Activated CD8-positive, alpha-beta T cell treated with anti-CD3 and anti-CD28 coated beads, Interleukin-2, amount 10 ng/mL, durations not matched to agents 7 days and 5 days (primary cell): Measurements from ENCODE around the gene SAA1. TPM values are rescaled to one million over a fixed set of nuclear protein-coding genes. Genes with fewer than 3 reads are reported as not detected.

Experiments used
- ATAC-seq: fragments of 150-1000 bp; cut with Tn5 transposase; one replicate; pipeline ENCODE4 v1.10.0; 2021; ENCODE audit warnings: moderate library complexity
- CTCF ChIA-PET: fragments of 350-600 bp; sonication (Branson Sonifier 250); formaldehyde crosslinking; loops from one replicate; lab custom pipeline; 2021; ENCODE audit warnings: antibody characterized with exemption; lab: Charles Lee
- POLR2A ChIA-PET: fragments of 350-600 bp; sonication (Branson Sonifier 250); formaldehyde crosslinking; loops from one replicate; lab custom pipeline; 2021; ENCODE audit warnings: antibody characterized with exemption; lab: Charles Lee
- DNase-seq: peaks from one replicate; pipeline ENCODE4 v3.0.0-alpha.2; 2020
- H3K27ac Mint-ChIP-seq: one replicate; pipeline ENCODE4 v1.8.0; 2021; ENCODE audit warnings: mild to moderate bottlenecking, mixed read lengths
- H3K27me3 Mint-ChIP-seq: one replicate; pipeline ENCODE4 v1.8.0; 2021; ENCODE audit warnings: low read depth, mixed read lengths
- H3K36me3 Mint-ChIP-seq: one replicate; pipeline ENCODE4 v1.8.0; 2021; ENCODE audit warnings: low read depth, mixed read lengths
- H3K4me1 Mint-ChIP-seq: one replicate; pipeline ENCODE4 v1.8.0; 2021; ENCODE audit warnings: low read depth, mixed read lengths
- H3K4me3 Mint-ChIP-seq: one replicate; pipeline ENCODE4 v1.8.0; 2021; ENCODE audit warnings: mild to moderate bottlenecking, mixed read lengths
- H3K9me3 Mint-ChIP-seq: one replicate; pipeline ENCODE4 v1.8.0; 2022; ENCODE audit warnings: mixed read lengths; ENCODE audit not compliant: insufficient read depth
- total RNA-seq, 2 experiments: library from RNA; stranded (reverse); gene quantifications; one replicate each; pipeline ENCODE4 v1.2.3, GENCODE V29; 2021

The SAA1 gene
- not detected for total RNA-seq

GRCh38 chr11:18265949-18266348 lies at the start of gene SAA1:
TSS of gene SAA1 (plus strand) at chr11:18266264. CDS start at chr11:18266888, 624 bp downstream.
- ATAC-seq (no peak), DNase-seq (no peak)
- Mint-ChIP-seq H3K4me3 (no peak within 1 kb of the TSS), H3K36me3 (no peaks in the 10 kb centered on the region), H3K27ac (no peak within 1 kb of the TSS), H3K27me3 (peaks cover 3% of the 10 kb centered on the region), H3K9me3 (no peaks in the 10 kb centered on the region), H3K4me1 (peaks cover 24% of the 10 kb centered on the region)
- ChIA-PET POLR2A (interaction anchor here (0.9 kb wide), 1 partner anchor 128 kb away, joined by 3 read pairs; the partner anchor contains the start of gene LDHA), CTCF (interaction anchor here (0.9 kb wide), 1 partner anchor 42 kb away, joined by 3 read pairs; no protein-coding TSS in a partner anchor)

GRCh38 chr11:18221274-18221876 lies 44.7 kb upstream of the SAA1 start:
- ChIA-PET CTCF (no interaction called here), POLR2A (no interaction called here)
- DNase-seq (no peak), ATAC-seq (no peak)
- no peak overlapping the region for H3K4me3 Mint-ChIP-seq
- peaks cover 34% of the 10 kb centered on the region for H3K27me3 Mint-ChIP-seq
- H3K9me3 Mint-ChIP-seq, result no peaks in the 10 kb centered on the region
- no peak overlapping the region for H3K27ac Mint-ChIP-seq
- no peaks in the 10 kb centered on the region for H3K36me3 Mint-ChIP-seq
- no peaks in the 10 kb centered on the region for H3K4me1 Mint-ChIP-seq

GRCh38 chr11:18222814-18223421 lies 43.1 kb upstream of the SAA1 start:
- Mint-ChIP-seq H3K9me3 (no peaks in the 10 kb centered on the region), H3K27ac (no peak overlapping the region), H3K4me3 (no peak overlapping the region), H3K36me3 (no peaks in the 10 kb centered on the region), H3K4me1 (no peaks in the 10 kb centered on the region), H3K27me3 (peaks cover 26% of the 10 kb centered on the region)
- DNase-seq, result no peak
- ChIA-PET POLR2A (no interaction called here), CTCF (no interaction called here)
- no peak for ATAC-seq

DNA sequence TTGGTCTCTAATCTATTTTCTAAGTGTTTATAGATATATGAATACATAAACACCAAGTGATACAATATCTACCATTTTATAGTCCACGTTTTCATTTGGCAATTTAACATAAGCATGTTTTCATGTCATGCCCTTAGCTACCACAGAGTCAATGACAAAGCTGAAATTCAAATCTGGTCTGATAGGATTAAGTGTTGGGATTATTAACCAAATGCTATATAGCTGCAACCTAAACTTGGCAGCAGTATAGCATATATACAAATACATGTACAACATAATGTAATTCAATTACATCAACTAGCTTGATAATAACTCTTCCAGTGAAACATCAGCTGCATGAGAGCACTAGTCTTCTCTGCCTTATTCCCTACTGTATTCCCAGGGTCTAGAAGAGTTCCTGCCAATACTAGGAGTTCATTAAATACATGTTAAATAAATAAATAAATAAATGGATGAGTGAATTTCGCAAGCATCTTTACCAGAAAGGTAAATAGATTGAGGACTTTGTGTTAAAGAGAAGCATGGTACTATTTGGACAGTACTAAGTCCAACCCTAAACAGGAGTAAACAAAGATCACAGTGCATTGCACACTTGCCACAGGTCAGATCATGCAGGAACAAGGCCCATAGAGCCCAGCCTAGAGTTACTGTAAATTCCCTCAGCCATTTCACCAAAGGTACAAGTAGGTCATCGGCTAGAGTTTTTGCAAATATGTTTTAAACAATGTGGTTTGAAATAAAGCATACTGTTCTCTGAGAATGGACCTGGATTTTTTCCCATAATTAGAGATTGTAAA lies 42.3 kb upstream of the SAA1 start:
- H3K4me3 Mint-ChIP-seq, result no peak overlapping the region
- H3K4me1 Mint-ChIP-seq, result no peaks in the 10 kb centered on the region
- peaks cover 24% of the 10 kb centered on the region for H3K27me3 Mint-ChIP-seq
- ATAC-seq (no peak), DNase-seq (no peak)
- no peaks in the 10 kb centered on the region for H3K9me3 Mint-ChIP-seq
- CTCF ChIA-PET, result interaction anchor here (0.9 kb wide), 1 partner anchor 42 kb away, joined by 3 read pairs; no protein-coding TSS in a partner anchor
- H3K36me3 Mint-ChIP-seq, result no peaks in the 10 kb centered on the region
- POLR2A ChIA-PET, result interaction anchor here (1.2 kb wide), 1 partner anchor 51 kb away, joined by 5 read pairs; no protein-coding TSS in a partner anchor
- no peak overlapping the region for H3K27ac Mint-ChIP-seq

DNA sequence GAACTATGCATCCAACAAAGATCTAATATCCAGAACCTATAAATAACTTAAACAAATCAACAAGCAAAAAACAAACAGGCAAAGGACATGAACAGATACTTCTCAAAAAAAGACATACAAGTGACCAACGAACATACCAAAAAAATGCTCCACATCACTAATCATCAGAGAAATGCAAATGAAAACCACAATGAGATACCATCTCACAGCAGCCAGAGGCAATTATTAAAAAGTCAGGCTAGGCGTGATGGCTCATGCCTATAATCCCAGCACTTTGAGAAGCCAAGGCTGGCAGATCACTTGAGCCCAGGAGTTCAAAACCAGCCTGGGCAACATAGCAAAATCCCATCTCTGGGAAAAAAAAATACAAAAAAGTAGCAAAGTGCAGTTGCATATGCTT lies 40.2 kb upstream of the SAA1 start:
- Mint-ChIP-seq H3K36me3 (no peaks in the 10 kb centered on the region), H3K27ac (no peak overlapping the region), H3K27me3 (peaks cover 14% of the 10 kb centered on the region), H3K4me1 (no peaks in the 10 kb centered on the region), H3K4me3 (no peak overlapping the region), H3K9me3 (no peaks in the 10 kb centered on the region)
- ChIA-PET CTCF (interaction anchor here (1.0 to 1.4 kb wide), 2 partner anchors 9 to 18 kb away, joined by 3 to 4 read pairs; no protein-coding TSS in a partner anchor), POLR2A (no interaction called here)
- DNase-seq (no peak), ATAC-seq (no peak)

DNA sequence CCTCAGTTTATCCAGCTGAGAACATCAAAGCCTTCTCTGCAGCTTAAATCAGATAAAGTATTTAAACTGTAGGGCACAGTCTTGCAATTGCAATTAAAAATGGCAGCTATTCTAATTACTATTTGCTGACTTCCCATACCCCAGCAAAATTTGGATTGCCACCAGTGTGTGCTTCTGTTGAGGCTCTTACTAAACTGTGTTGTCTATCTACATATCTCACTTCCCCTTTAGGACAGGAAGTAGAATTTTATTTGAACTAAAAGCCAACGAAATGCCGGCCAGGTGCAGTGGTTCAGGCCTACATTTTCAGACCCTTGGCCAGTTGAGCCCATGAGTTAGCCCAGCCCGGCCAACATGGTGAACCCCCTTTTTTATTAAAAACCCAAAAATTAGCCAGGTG lies 36.6 kb upstream of the SAA1 start:
- no peak for ATAC-seq
- Mint-ChIP-seq H3K27me3 (peaks cover 19% of the 10 kb centered on the region), H3K36me3 (no peaks in the 10 kb centered on the region), H3K27ac (no peak overlapping the region), H3K9me3 (no peaks in the 10 kb centered on the region), H3K4me1 (no peaks in the 10 kb centered on the region), H3K4me3 (no peak overlapping the region)
- CTCF ChIA-PET, result interaction anchor here (1.0 kb wide), 1 partner anchor 114 kb away, joined by 3 read pairs; no protein-coding TSS in a partner anchor
- DNase-seq, result no peak
- POLR2A ChIA-PET, result no interaction called here

GRCh38 chr11:18230859-18231258 lies 35.2 kb upstream of the SAA1 start:
- POLR2A ChIA-PET, result no interaction called here
- Mint-ChIP-seq H3K9me3 (no peaks in the 10 kb centered on the region), H3K27me3 (peaks cover 27% of the 10 kb centered on the region), H3K27ac (no peak overlapping the region), H3K4me3 (no peak overlapping the region), H3K36me3 (no peaks in the 10 kb centered on the region), H3K4me1 (no peaks in the 10 kb centered on the region)
- DNase-seq, result no peak
- no peak for ATAC-seq
- CTCF ChIA-PET, result interaction anchor here (0.8 to 1.0 kb wide), 3 partner anchors 13 to 27 kb away, joined by 3 to 4 read pairs (median 3); no protein-coding TSS in a partner anchor

- ChIA-PET CTCF (interaction anchor here (1.8 kb wide), 1 partner anchor 10 kb away, joined by 14 read pairs; no protein-coding TSS in a partner anchor), POLR2A (no interaction called here)
- Mint-ChIP-seq H3K4me1 (no peaks in the 10 kb centered on the region), H3K4me3 (no peak overlapping the region), H3K36me3 (no peaks in the 10 kb centered on the region), H3K27ac (no peak overlapping the region), H3K27me3 (peaks cover 38% of the 10 kb centered on the region), H3K9me3 (no peaks in the 10 kb centered on the region)
- ATAC-seq, result no peak
- DNase-seq, result no peak
These were observed 32.2 kb upstream of the SAA1 start for GRCh38 chr11:18233912-18234311.

- POLR2A ChIA-PET, result no interaction called here
- CTCF ChIA-PET, result interaction anchor here (0.8 to 1.8 kb wide), 2 partner anchors 8 to 10 kb away, joined by 3 to 14 read pairs; no protein-coding TSS in a partner anchor
- H3K27ac Mint-ChIP-seq, result no peak overlapping the region
- no peaks in the 10 kb centered on the region for H3K9me3 Mint-ChIP-seq
- peaks cover 48% of the 10 kb centered on the region for H3K27me3 Mint-ChIP-seq
- ATAC-seq (no peak), DNase-seq (no peak)
- no peaks in the 10 kb centered on the region for H3K36me3 Mint-ChIP-seq
- H3K4me3 Mint-ChIP-seq, result no peak overlapping the region
- H3K4me1 Mint-ChIP-seq, result no peaks in the 10 kb centered on the region
These were observed 30.4 kb upstream of the SAA1 start for GRCh38 chr11:18235394-18236334.

- POLR2A ChIA-PET, result no interaction called here
- CTCF ChIA-PET, result no interaction called here
- Mint-ChIP-seq H3K4me1 (no peaks in the 10 kb centered on the region), H3K9me3 (no peaks in the 10 kb centered on the region), H3K36me3 (no peaks in the 10 kb centered on the region), H3K4me3 (no peak within 1 kb of the TSS), H3K27ac (no peak within 1 kb of the TSS), H3K27me3 (peaks cover 55% of the 10 kb centered on the region)
- DNase-seq, result no peak
- ATAC-seq, result no peak
These were observed 29.3 kb upstream of the SAA1 start, which contains the start of gene SAA4 for GRCh38 chr11:18236664-18237356. TSS of gene SAA4 (minus strand) at chr11:18236802. CDS start at chr11:18235926, 876 bp downstream.
